Measurements from ENCODE around the gene KRT6A. TPM values are rescaled to one million over a fixed set of nuclear protein-coding genes. Genes with fewer than 3 reads are reported as not detected.
"Not testable (repeated sequence)": the region's sequence is repeated elsewhere in the genome, so short reads cannot be mapped to it uniquely, and the experiment has no call there.

The KRT6A gene
- total and polyA plus RNA-seq, 2 of the 13 experiments (the other 11 are each of a cell fraction or from before 2014, with no cell fraction given), result 0.13 TPM; not detected in 1

DNA sequence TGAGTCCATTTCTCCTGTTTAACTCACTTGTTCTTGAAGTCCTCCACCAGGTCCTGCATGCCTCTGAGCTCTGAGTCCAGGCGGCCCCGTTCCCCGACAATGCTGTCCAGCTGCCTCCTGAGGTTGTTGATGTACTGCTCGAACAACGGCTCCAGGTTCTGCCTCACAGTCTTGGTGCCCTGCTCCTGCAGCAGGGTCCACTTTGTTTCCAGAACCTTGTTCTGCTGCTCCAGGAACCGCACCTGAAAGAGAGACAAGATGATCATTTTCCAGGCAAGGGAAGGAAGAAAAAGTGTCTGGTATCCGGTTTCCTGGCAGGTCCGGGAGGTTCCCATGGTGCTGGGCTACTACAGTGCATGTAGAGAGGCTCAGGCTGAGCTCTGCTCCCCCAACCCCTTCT is 1.6 kb downstream of the KRT6A start:
- POLR2A ChIA-PET, result not testable (repeated sequence)

DNA sequence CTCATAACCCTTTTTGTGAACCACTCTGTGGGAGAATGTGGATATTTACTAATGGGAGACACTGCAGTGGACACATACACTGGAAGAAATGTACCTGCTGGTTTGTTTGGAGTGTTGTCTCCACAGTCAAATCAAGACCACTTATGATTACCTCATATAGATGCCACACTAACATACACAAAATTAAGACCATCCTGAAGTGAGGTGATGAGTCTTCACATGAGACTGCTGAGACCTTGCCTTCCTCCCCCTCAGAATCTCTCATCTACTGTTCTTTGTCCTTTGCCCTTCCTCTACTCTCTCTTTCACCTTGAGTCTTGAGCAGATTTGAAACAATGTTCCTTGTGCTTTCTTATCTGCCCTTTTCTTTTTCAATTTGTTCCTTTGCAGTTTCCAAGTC is 4.3 kb downstream of the KRT6A start:
- TF ChIP-seq ATF1 (CRISPR knock-in tag; IDR thresholded peaks at IDR 0.05) (no peak), ZNF839 (CRISPR knock-in tag; IDR thresholded peaks at IDR 0.05; ENCODE audit: borderline replicate concordance) (no peak), NFIC (IDR thresholded peaks at IDR 0.05; ENCODE audit: low read length) (no peak), ZNF713 (CRISPR knock-in tag; IDR thresholded peaks at IDR 0.05) (no peak), ZNF569 (CRISPR knock-in tag; IDR thresholded peaks at IDR 0.05; ENCODE audit: borderline replicate concordance) (no peak), EZH2 (conservative IDR thresholded peaks at IDR 0.05; ENCODE audit: low read depth, low read length) (no peak), ZZZ3 (CRISPR knock-in tag; IDR thresholded peaks at IDR 0.05; ENCODE audit: borderline replicate concordance) (no peak), BATF2 (CRISPR knock-in tag; IDR thresholded peaks at IDR 0.05) (no peak), REPIN1 (CRISPR knock-in tag; IDR thresholded peaks at IDR 0.05; ENCODE audit: borderline replicate concordance, low read depth) (no peak), ZNF468 (CRISPR knock-in tag; IDR thresholded peaks at IDR 0.05) (no peak), SAP130 (CRISPR knock-in tag; IDR thresholded peaks at IDR 0.05; ENCODE audit: low read depth) (no peak), GZF1 (CRISPR knock-in tag; IDR thresholded peaks at IDR 0.05) (no peak), PLSCR1 (CRISPR knock-in tag; IDR thresholded peaks at IDR 0.05; ENCODE audit: borderline replicate concordance) (no peak), SMC3 (IDR thresholded peaks at IDR 0.05; ENCODE audit: low read length) (no peak)
- TF ChIP-seq, protein P1, sequence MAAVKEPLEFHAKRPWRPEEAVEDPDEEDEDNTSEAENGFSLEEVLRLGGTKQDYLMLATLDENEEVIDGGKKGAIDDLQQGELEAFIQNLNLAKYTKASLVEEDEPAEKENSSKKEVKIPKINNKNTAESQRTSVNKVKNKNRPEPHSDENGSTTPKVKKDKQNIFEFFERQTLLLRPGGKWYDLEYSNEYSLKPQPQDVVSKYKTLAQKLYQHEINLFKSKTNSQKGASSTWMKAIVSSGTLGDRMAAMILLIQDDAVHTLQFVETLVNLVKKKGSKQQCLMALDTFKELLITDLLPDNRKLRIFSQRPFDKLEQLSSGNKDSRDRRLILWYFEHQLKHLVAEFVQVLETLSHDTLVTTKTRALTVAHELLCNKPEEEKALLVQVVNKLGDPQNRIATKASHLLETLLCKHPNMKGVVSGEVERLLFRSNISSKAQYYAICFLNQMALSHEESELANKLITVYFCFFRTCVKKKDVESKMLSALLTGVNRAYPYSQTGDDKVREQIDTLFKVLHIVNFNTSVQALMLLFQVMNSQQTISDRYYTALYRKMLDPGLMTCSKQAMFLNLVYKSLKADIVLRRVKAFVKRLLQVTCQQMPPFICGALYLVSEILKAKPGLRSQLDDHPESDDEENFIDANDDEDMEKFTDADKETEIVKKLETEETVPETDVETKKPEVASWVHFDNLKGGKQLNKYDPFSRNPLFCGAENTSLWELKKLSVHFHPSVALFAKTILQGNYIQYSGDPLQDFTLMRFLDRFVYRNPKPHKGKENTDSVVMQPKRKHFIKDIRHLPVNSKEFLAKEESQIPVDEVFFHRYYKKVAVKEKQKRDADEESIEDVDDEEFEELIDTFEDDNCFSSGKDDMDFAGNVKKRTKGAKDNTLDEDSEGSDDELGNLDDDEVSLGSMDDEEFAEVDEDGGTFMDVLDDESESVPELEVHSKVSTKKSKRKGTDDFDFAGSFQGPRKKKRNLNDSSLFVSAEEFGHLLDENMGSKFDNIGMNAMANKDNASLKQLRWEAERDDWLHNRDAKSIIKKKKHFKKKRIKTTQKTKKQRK (IDR thresholded peaks at IDR 0.05; ENCODE audit: low read length), result no peak
- Histone ChIP-seq H3K4me3 (replicated peaks in 1 of 3; ENCODE audit: insufficient read depth in 1 of 3, low read depth in 2 of 3, low read length in 3 of 3) (no peak overlapping the region), H3K9ac (ENCODE audit: insufficient read depth, low read depth, low read length) (no peak overlapping the region), H3K27me3 (ENCODE audit: control insufficient read depth in 1 of 2, insufficient read depth in 2 of 2, low read length in 2 of 2) (peaks cover 0 to 17% of the 10 kb centered on the region in 2 experiments; a peak in 2 of 5 replicates), H3K36me3 (replicated peaks in 1 of 2; ENCODE audit: control insufficient read depth in 1 of 2, insufficient read depth in 2 of 2, low read length in 2 of 2) (no peaks in the 10 kb centered on the region), H3K4me1 (ENCODE audit: insufficient read depth, low read length) (no peaks in the 10 kb centered on the region), H3K9me3 (ENCODE audit: low read length) (no peaks in the 10 kb centered on the region), H2AFZ (ENCODE audit: low read length) (no peak overlapping the region), H4K20me1 (ENCODE audit: insufficient read depth, low read length) (no peaks in the 10 kb centered on the region), H3K27ac (ENCODE audit: extremely low read length, insufficient read depth, low read length) (no peak overlapping the region), H3K4me2 (ENCODE audit: low read depth, low read length) (no peak overlapping the region), H3K79me2 (ENCODE audit: insufficient read depth, low read length) (no peaks in the 10 kb centered on the region)
- no peak for FAIRE-seq
- CTCF ChIA-PET (ENCODE audit: low intra/inter-chr PET ratio, low total read pairs), result no interaction called here
- BruUV-seq (replicated peaks), result no TSS peak
- ATAC-seq, result no peak
- in situ Hi-C loops (cut with HindIII; ENCODE audit: extremely low pct_ligation_motif_present, low pct_unique_long_range_greater_than_20kb), result no loop called here
- POLR2A ChIA-PET, result no interaction called here
- intact Hi-C loops (cut with micrococcal nuclease; ENCODE audit: unreplicated experiment), result no loop called here
- no peak for DNase-seq (ENCODE audit: low spot score)

More for the DNA sequence above, 1.6 kb downstream of the KRT6A start:
- H3K4me2 ChIP-seq (ENCODE audit: low read depth, low read length); H3K4me1 ChIP-seq (ENCODE audit: insufficient read depth, low read length); BruUV-seq (replicated peaks); H2AFZ ChIP-seq (ENCODE audit: low read length); H4K20me1 ChIP-seq (ENCODE audit: insufficient read depth, low read length); in situ Hi-C loops (cut with HindIII; ENCODE audit: extremely low pct_ligation_motif_present, low pct_unique_long_range_greater_than_20kb); H3K9me3 ChIP-seq (ENCODE audit: low read length); H3K9ac ChIP-seq (ENCODE audit: insufficient read depth, low read depth, low read length); H3K36me3 ChIP-seq (replicated peaks in 1 of 2; ENCODE audit: control insufficient read depth in 1 of 2, insufficient read depth in 2 of 2, low read length in 2 of 2); H3K27ac ChIP-seq (ENCODE audit: extremely low read length, insufficient read depth, low read length); H3K79me2 ChIP-seq (ENCODE audit: insufficient read depth, low read length); FAIRE-seq; intact Hi-C loops (cut with micrococcal nuclease; ENCODE audit: unreplicated experiment); CTCF ChIA-PET (ENCODE audit: low intra/inter-chr PET ratio, low total read pairs); DNase-seq (ENCODE audit: low spot score); H3K4me3 ChIP-seq (replicated peaks in 1 of 3; ENCODE audit: insufficient read depth in 1 of 3, low read depth in 2 of 3, low read length in 3 of 3); ATAC-seq: not testable (repeated sequence)
- 14% methylated on average over 7 of the region's 8 CpGs for WGBS (ENCODE audit: low lambda C conversion rate)
- H3K27me3 ChIP-seq (ENCODE audit: control insufficient read depth in 1 of 2, insufficient read depth in 2 of 2, low read length in 2 of 2), result peaks cover 0 to 17% of the 10 kb centered on the region in 2 experiments; a peak in 2 of 5 replicates
